GM18519 (cell line): ENCODE data around the gene KLHL3.

Source experiments
- ATAC-seq: cut with Tn5 transposase; IDR thresholded peaks from one replicate; pipeline ENCODE4 v1.9.1; 2021; ENCODE audit warnings: mild to moderate bottlenecking, moderate library complexity; ENCODE audit not compliant: unreplicated experiment, low FRiP score

KLHL3 gene

DNA sequence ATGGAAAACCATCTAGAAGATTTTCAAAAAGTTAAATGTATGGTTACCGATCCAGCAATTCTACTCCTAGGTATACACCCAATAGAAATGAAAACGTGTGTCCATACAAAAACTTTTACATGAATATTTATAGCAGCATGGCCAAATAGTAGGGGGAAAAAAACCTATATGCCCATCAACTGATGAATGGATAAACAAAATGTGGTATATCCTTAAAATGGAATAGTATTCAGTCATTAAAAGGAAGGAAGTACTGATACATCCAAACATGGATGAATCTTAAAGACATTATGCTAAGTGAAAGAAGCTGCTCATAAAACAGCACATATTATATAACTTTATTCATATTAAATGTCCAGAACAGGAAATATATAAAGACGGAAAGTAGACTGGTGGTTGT, 143.6 kb downstream of the KLHL3 start:
- no peak for ATAC-seq

GRCh38 chr5:137589185-137589584, 146.7 kb downstream of the KLHL3 start:
- ATAC-seq = peak; percentile 61

- ATAC-seq = no peak
These were observed 148.0 kb downstream of the KLHL3 start for GRCh38 chr5:137587919-137588318.

DNA sequence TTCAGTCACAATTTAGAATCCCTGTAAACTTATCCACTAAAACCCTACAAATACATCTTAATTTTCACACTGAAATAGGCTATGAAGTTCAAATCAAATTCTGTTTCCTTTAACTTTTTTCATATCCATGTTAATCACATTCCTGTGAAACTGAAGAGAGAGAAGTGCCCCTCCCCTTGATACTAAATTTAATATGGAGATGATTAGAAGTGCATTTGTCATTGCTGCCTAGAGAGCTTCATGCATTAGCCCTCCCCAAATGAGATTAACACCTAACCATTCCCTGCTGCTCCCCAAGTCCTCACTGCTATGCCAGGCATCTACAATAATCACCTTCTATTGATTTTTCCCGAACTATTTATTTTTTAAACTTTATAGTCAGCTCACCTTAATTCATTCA, 151.6 kb downstream of the KLHL3 start:
- no peak for ATAC-seq

- ATAC-seq = no peak
These were observed 152.8 kb downstream of the KLHL3 start for GRCh38 chr5:137583129-137583528.

GRCh38 chr5:137582218-137582617, 153.7 kb downstream of the KLHL3 start:
- ATAC-seq = no peak

- ATAC-seq = no peak
These were observed 154.1 kb downstream of the KLHL3 start for GRCh38 chr5:137581776-137582175.

GRCh38 chr5:137580030-137580429, 155.9 kb downstream of the KLHL3 start:
- ATAC-seq = no peak

DNA sequence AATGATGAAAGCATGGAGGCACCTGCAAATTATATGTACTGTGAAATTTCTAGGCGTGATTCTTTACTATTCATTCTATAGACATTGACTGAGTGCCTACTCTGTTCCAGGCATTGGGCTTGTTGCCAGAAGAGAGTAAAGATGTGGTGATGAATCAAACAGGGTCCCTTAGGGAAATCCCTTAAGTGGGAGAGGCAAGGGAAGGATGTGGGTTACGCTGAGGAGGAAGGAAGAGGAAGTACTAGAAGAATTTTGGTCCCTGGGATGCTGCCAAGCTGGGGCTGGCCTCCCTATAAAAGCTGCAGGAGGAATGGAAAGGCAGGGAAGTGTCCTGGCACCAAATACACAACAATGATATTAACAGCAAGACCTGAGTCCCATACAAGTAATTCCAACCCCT, 160.0 kb downstream of the KLHL3 start:
- ATAC-seq = no peak

DNA sequence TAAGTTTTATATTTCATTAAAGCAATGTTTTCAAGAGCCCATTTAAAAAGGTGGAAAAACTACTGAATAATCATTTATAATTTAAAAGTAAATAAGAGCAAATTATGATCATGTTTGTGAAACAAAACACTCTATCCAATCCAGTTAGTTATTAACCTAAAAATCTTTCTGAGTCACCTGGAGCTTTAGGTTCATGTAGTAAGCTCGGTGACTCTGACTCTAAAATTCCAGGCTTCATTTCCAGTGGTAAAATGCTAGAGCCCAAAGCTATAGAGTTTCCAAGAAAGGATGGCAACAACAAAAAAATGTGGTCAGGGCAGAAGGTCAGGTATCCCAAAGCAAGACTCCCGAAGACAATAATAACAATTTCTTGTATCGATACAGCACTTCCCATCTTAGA, 160.7 kb downstream of the KLHL3 start:
- no peak for ATAC-seq

GRCh38 chr5:137573376-137573775, 162.5 kb downstream of the KLHL3 start:
- ATAC-seq = no peak

DNA sequence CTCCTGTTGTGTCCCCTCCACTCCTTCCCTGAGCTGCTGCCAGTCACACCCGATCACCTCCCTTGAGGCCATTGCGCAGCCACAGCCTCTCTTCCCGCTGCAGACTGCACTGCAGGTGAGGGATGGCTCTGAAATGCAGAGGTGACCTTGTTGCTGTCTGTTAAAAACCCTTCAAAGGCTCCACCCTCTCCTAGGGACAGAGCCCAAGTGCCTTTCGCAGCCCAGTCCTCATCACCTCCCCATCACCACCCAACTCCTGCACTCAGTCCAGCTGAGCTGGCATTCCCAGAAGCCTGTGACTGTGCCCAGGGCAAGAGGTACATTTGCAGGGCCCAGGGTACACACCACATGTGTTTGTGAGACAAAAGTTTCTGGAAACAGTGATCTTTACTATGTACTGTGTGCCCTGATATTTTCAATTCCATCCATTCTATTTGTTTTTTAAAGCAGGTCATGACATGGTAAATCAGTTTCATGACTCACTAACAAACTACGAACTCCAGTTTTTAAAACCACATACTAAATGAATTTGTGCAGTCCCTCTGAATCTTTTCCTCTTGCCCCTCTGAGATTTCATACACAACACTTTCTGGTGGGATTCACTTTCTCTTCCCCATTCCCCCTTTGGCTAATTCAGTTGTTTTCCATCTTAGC, 163.7 kb downstream of the KLHL3 start:
- ATAC-seq = no peak

DNA sequence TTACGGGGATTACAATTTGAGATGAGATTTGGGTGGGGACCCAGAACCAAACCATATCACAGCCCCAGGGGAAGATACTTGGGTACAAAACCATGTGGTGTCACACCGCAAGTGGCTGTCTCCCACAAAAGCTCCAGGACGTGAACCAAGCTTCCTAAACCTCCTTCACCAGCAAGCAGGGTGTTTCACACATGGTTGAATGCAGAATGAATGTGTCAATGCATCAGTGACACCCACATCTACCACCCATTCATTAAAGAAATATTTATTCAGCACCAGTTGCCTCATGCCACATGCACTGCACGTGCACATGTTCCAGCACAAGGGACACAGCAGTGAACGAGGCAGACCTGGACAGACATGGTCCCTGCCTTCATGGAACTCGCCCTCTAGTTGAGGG, 165.8 kb downstream of the KLHL3 start:
- ATAC-seq = no peak
